Spleen (tissue), 7 donors: Measurements from ENCODE around the gene OTOP1.

Experiments used
- POLR2A ChIP-seq, 3 donors: fragments of 450-650 bp; IDR thresholded peaks; one replicate each; pipeline ENCODE4 v1.5.1; 2017; ENCODE audit warnings: antibody characterized with exemption in 3 of 3, mild to moderate bottlenecking in 1 of 3
- POLR2AphosphoS5 ChIP-seq, 3 donors: sonication (generic); formaldehyde crosslinking; IDR thresholded peaks; one replicate each; pipeline ENCODE4 v1.5.1; 2017; ENCODE audit warnings: antibody characterized with exemption in 3 of 3
- TF ChIP-seq, protein P1 (sequence below), 11 experiments: fragments of 200-600 bp in 7 of 11; fragments of 450-650 bp in 4 of 11; sonication (generic) in 4 of 11; IDR thresholded peaks in 8 of 11; conservative IDR thresholded peaks in 3 of 11; 1 replicate in 7 of 11; 2 replicates in 4 of 11; pipeline versions ENCODE4 v1.4.0 to v1.8.0; 2016 to 2021; ENCODE audit warnings: antibody characterized with exemption in 11 of 11, inconsistent platforms in 4 of 11, mild to moderate bottlenecking in 1 of 11
- donor health status: DM: no; HTN: no; CAD: no; lungs with moderate emphysema.
- donor health status: DM: no; HTN: no; CAD: no.
- donor health status: DM: no; HTN: no; CAD: no.

DNA sequence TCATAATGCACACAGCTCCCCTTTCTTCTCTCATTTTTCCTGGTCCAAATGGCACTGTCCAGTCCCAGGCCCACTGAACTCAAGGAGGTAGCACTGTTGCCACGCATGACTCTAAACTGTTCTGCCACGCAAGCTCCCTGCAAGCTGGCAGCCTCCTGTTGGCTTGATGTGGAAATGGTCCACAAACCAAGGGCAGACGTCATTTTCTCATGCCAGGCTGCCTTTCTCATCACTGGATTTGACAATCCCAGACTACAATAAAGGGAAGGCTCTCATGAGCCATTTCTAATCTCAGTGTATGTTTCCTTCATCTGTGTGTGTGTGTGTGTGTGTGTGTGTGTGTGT is 22.4 kb downstream of the OTOP1 start:
- TF ChIP-seq, protein P1, sequence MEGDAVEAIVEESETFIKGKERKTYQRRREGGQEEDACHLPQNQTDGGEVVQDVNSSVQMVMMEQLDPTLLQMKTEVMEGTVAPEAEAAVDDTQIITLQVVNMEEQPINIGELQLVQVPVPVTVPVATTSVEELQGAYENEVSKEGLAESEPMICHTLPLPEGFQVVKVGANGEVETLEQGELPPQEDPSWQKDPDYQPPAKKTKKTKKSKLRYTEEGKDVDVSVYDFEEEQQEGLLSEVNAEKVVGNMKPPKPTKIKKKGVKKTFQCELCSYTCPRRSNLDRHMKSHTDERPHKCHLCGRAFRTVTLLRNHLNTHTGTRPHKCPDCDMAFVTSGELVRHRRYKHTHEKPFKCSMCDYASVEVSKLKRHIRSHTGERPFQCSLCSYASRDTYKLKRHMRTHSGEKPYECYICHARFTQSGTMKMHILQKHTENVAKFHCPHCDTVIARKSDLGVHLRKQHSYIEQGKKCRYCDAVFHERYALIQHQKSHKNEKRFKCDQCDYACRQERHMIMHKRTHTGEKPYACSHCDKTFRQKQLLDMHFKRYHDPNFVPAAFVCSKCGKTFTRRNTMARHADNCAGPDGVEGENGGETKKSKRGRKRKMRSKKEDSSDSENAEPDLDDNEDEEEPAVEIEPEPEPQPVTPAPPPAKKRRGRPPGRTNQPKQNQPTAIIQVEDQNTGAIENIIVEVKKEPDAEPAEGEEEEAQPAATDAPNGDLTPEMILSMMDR (IDR thresholded peaks at IDR 0.05 in 8 of 11, conservative IDR thresholded peaks at IDR 0.05 in 3 of 11): no peak
- no peak for TF ChIP-seq POLR2A (IDR thresholded peaks at IDR 0.05)
- no peak for TF ChIP-seq POLR2AphosphoS5 (IDR thresholded peaks at IDR 0.05)
